OCI-LY7 (cell line): Measurements from ENCODE around the gene ZDHHC8. TPM values are rescaled to one million over a fixed set of nuclear protein-coding genes. Genes with fewer than 3 reads are reported as not detected.

Source experiments
- BruUV-seq: library from RNA; stranded (reverse); fragments of 400-500 nt; replicated peaks from 2 replicates; lab custom pipeline; 2021; lab: Mats Ljungman, UMichigan
- CTCF ChIA-PET: fragments of 300-600 bp; sonication (Branson Sonifier 250); formaldehyde crosslinking; loops from one replicate; lab custom pipeline; 2022; ENCODE audit warnings: antibody characterized with exemption; ENCODE audit not compliant: unreplicated experiment; lab: Charles Lee
- POLR2A ChIA-PET: fragments of 300-600 bp; sonication (Branson Sonifier 250); formaldehyde crosslinking; loops from one replicate; lab custom pipeline; 2022; ENCODE audit warnings: antibody characterized with exemption; lab: Charles Lee
- DNase-seq: peaks from one replicate; pipeline ENCODE4 v3.0.0-alpha.2; 2015; ENCODE audit warnings: low spot score
- H2AFZ ChIP-seq: fragments of 200-600 bp; sonication (generic), shearing (Covaris generic); 2 replicates; pipeline ENCODE4 v1.6.1; 2014; ENCODE audit warnings: mild to moderate bottlenecking, antibody characterized with exemption, low read length, moderate library complexity
- H3K27ac ChIP-seq: fragments of 200-600 bp; sonication (generic); 2 replicates; pipeline ENCODE4 v1.5.1; 2014; ENCODE audit warnings: mixed run types, low read depth, mild to moderate bottlenecking, moderate library complexity, low read length, inconsistent platforms; ENCODE audit not compliant: poor library complexity, severe bottlenecking
- H3K36me3 ChIP-seq: fragments of 200-600 bp; sonication (generic); 2 replicates; pipeline ENCODE4 v1.6.1; 2014; ENCODE audit warnings: mild to moderate bottlenecking, antibody characterized with exemption, low read length, moderate library complexity, mixed read lengths; ENCODE audit not compliant: insufficient read depth
- H3K4me1 ChIP-seq: fragments of 200-600 bp; sonication (generic); 2 replicates; pipeline ENCODE4 v1.5.1; 2014; ENCODE audit warnings: mild to moderate bottlenecking, low read length; ENCODE audit not compliant: insufficient read depth, poor library complexity, severe bottlenecking
- H3K4me2 ChIP-seq: fragments of 200-600 bp; sonication (generic); 2 replicates; pipeline ENCODE4 v1.6.1; 2014; ENCODE audit warnings: mild to moderate bottlenecking, low read length
- H3K4me3 ChIP-seq: fragments of 200-600 bp; sonication (generic); 2 replicates; pipeline ENCODE4 v1.5.1; 2014; ENCODE audit warnings: mild to moderate bottlenecking, low read depth, low read length; ENCODE audit not compliant: poor library complexity, severe bottlenecking
- H3K79me2 ChIP-seq: fragments of 200-600 bp; sonication (generic); 2 replicates; pipeline ENCODE4 v1.6.1; 2016; ENCODE audit warnings: low read depth, mild to moderate bottlenecking, low read length, moderate library complexity, mixed read lengths; ENCODE audit not compliant: insufficient read depth
- H3K9me2 ChIP-seq: fragments of 200-600 bp; sonication (generic); 2 replicates; pipeline ENCODE4 v1.6.1; 2016; ENCODE audit warnings: mild to moderate bottlenecking, low read length, mixed read lengths; ENCODE audit not compliant: insufficient read depth
- H3K9me3 ChIP-seq: fragments of 200-600 bp; sonication (generic); 2 replicates; pipeline ENCODE4 v1.6.1; 2014; ENCODE audit warnings: mild to moderate bottlenecking, mixed run types, low read length, mixed read lengths
- H4K20me1 ChIP-seq: fragments of 200-600 bp; sonication (generic); 2 replicates; pipeline ENCODE4 v1.6.1; 2014; ENCODE audit warnings: mild to moderate bottlenecking, antibody characterized with exemption, low read length, moderate library complexity, mixed read lengths; ENCODE audit not compliant: insufficient read depth
- EZH2phosphoT487 ChIP-seq: fragments of 200-600 bp; sonication (generic); IDR thresholded peaks from 2 replicates; pipeline ENCODE4 v1.6.1; 2018; ENCODE audit warnings: low read depth, borderline replicate concordance, mild to moderate bottlenecking, mixed run types, antibody characterized with exemption, low read length, moderate library complexity, mixed read lengths
- intact Hi-C: fragments of 100-400 bp; cut with micrococcal nuclease; formaldehyde crosslinking; loops from one replicate; pipeline ENCODE4 v1.10.0; 2022; ENCODE audit not compliant: unreplicated experiment
- total RNA-seq, 2 experiments: library from RNA; depleted of rRNA in 1 of 2; stranded (reverse); fragments of >200 nt in 1 of 2; shearing (Covaris generic) in 1 of 2; gene quantifications; 2 replicates each; pipeline ENCODE4 v1.2.3, GENCODE V29; 2014 to 2022
- TF ChIP-seq, protein P1 (sequence below): fragments of 200-600 bp; sonication (generic); conservative IDR thresholded peaks from 2 replicates; pipeline ENCODE4 v1.5.1; 2014; ENCODE audit warnings: mild to moderate bottlenecking, antibody characterized with exemption, low read length, moderate library complexity, mixed read lengths

Gene ZDHHC8
- total RNA-seq, 2 experiments from 2014 or later = 2.3 to 16.7 TPM

DNA sequence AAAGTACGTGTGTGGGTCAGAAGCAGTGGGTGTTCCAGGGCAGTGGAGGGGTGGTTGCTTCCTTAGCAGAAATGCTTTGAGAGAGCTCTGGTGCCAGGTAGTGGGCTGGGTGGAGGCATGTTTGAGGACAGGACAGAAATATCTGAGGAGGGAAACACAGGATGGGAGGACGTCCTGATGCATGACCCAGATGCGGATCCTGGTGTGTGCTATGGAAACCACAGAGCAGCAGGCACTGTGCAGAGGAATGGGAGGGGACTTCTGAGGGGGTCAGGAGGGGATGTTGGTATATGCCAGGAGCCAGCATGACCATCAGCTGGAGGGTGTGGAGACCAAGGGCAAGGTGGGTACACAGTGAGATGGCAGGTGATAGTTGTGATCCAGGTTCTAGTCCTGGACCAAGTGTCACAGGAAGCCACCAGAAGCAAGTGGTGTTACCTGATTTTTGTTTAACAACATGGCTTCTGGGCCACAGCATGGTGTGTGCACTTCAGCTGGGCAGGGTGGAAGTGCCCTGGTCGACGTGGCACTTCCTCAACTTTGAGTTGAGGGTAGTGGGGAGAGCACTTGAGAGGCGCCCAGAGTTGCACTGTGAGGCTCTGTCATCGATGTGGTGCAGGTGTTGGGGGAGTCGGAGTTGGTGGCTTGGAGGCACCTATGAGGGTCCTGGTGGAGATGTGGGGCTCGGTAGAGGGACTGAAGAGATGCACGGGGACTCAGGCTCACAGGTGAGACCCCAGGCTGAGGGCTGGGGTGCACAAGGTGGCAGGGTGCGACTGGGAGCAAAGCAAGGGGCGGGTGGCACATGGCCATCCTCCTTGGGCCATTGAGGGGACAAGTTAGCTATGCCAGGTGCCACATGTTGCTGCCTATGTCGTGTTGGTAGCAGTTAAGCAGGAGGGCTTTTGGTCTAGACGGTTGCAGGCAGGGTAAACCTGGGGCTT is 44.0 kb upstream of the ZDHHC8 start:
- H3K4me3 ChIP-seq = no peak overlapping the region
- DNase-seq = no peak
- H3K9me2 ChIP-seq = no peaks in the 10 kb centered on the region
- H2AFZ ChIP-seq = no peak overlapping the region
- no peak overlapping the region for H3K4me2 ChIP-seq
- intact Hi-C loops = no loop called here
- POLR2A ChIA-PET = interaction anchor here (0.5 kb wide), 1 partner anchor 14 kb away, joined by 3 read pairs; no protein-coding TSS in a partner anchor
- TF ChIP-seq, protein P1, sequence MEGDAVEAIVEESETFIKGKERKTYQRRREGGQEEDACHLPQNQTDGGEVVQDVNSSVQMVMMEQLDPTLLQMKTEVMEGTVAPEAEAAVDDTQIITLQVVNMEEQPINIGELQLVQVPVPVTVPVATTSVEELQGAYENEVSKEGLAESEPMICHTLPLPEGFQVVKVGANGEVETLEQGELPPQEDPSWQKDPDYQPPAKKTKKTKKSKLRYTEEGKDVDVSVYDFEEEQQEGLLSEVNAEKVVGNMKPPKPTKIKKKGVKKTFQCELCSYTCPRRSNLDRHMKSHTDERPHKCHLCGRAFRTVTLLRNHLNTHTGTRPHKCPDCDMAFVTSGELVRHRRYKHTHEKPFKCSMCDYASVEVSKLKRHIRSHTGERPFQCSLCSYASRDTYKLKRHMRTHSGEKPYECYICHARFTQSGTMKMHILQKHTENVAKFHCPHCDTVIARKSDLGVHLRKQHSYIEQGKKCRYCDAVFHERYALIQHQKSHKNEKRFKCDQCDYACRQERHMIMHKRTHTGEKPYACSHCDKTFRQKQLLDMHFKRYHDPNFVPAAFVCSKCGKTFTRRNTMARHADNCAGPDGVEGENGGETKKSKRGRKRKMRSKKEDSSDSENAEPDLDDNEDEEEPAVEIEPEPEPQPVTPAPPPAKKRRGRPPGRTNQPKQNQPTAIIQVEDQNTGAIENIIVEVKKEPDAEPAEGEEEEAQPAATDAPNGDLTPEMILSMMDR = no peak
- no peak for TF ChIP-seq EZH2phosphoT487
- peaks cover 72% of the 10 kb centered on the region for H3K36me3 ChIP-seq
- 0 out of 2 replicates have a peak, but pooled peaks cover 3% of the 10 kb centered on the region for H4K20me1 ChIP-seq
- H3K9me3 ChIP-seq = no peaks in the 10 kb centered on the region
- H3K27ac ChIP-seq = no peak overlapping the region
- BruUV-seq = no TSS peak
- peaks cover 17% of the 10 kb centered on the region for H3K4me1 ChIP-seq
- CTCF ChIA-PET = no interaction called here
- peaks cover 32% of the 10 kb centered on the region for H3K79me2 ChIP-seq

DNA sequence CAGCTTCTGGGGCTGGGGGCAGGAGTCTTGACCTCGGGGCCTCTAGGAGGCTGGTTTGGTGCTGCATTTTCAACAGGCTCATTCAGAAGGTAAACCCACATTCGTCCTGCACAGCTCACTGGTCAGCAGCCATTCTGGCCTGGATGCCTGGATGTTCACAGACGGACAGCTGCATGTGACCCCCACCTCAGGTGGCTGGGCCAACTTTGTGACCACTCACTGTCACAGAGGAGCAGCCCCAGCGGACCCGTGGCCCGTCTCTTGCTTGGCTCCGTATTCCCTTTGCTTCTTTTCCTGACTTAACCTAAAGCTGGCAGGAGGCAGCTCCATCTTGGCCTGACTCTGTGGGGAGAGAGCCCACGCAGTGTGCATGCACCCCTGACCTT is 43.3 kb upstream of the ZDHHC8 start:
- peaks cover 78% of the 10 kb centered on the region for H3K36me3 ChIP-seq
- CTCF ChIA-PET = no interaction called here
- H3K9me2 ChIP-seq = no peaks in the 10 kb centered on the region
- intact Hi-C loops = no loop called here
- H3K4me3 ChIP-seq = no peak overlapping the region
- POLR2A ChIA-PET = interaction anchor here (0.5 kb wide), 1 partner anchor 13 kb away, joined by 3 read pairs; no protein-coding TSS in a partner anchor
- H2AFZ ChIP-seq = no peak overlapping the region
- no peak overlapping the region for H3K4me2 ChIP-seq
- 0 out of 2 replicates have a peak, but pooled peaks cover 3% of the 10 kb centered on the region for H4K20me1 ChIP-seq
- TF ChIP-seq EZH2phosphoT487 = no peak
- TF ChIP-seq, protein P1 = no peak
- no peaks in the 10 kb centered on the region for H3K9me3 ChIP-seq
- H3K4me1 ChIP-seq = peaks cover 10% of the 10 kb centered on the region
- no peak for DNase-seq
- H3K79me2 ChIP-seq = peaks cover 26% of the 10 kb centered on the region; the same call in 1 of the 2 replicates
- no TSS peak for BruUV-seq
- H3K27ac ChIP-seq = no peak overlapping the region
